ENCODE measurements around the gene ARFGEF2. TPM values are rescaled to one million over a fixed set of nuclear protein-coding genes. Genes with fewer than 3 reads are reported as not detected.

The ARFGEF2 gene
- total and polyA plus RNA-seq, 2 of the 4 experiments (the other 2 are of a cell fraction): 10.3 to 39.1 TPM

- peak within 1 kb of the TSS; percentile 70 for H3K27ac ChIP-seq (ENCODE audit: insufficient read depth, low read length)
- peak within 1 kb of the TSS; percentile 69 for H3K4me3 ChIP-seq (ENCODE audit: insufficient read depth, low read depth, low read length)
- BruUV-seq (replicated peaks): no TSS peak
- H2BK120ac ChIP-seq (ENCODE audit: low read depth, low read length): peak within 1 kb of the TSS; percentile 33
- ATAC-seq (ENCODE audit: low read depth) (peak; percentile 93), DNase-seq (peak; percentile 94)
- peak within 1 kb of the TSS; percentile 78 for H2BK5ac ChIP-seq (ENCODE audit: low read depth, low read length, poor library complexity, severe bottlenecking)
- peak within 1 kb of the TSS; percentile 61 for H4K91ac ChIP-seq (ENCODE audit: insufficient read depth, low read depth, low read length)
- peak within 1 kb of the TSS; percentile 97 for H2AK9ac ChIP-seq (replicated peaks; ENCODE audit: low read depth, low read length, poor library complexity)
- CTCF ChIA-PET: no interaction called here
- peaks cover 15% of the 10 kb centered on the region for H4K20me1 ChIP-seq (ENCODE audit: insufficient read depth, low read length)
- H3K27me3 ChIP-seq (ENCODE audit: control insufficient read depth, insufficient read depth, low read length): no peaks in the 10 kb centered on the region
- POLR2A ChIA-PET (ENCODE audit: unreplicated experiment): no interaction called here
- peaks cover 4% of the 10 kb centered on the region; the same call in 1 of the 2 replicates for H3K4me1 ChIP-seq (ENCODE audit: control insufficient read depth, insufficient read depth, low read length)
- dilution Hi-C loops (cut with HindIII; ENCODE audit: low sequenced_read_pairs, unreplicated experiment): no loop called here
- peak within 1 kb of the TSS; percentile 89 for H2AFZ ChIP-seq (replicated peaks; ENCODE audit: low read length, poor library complexity)
- intact Hi-C loops (cut with micrococcal nuclease): no loop called here
- in situ Hi-C loops (cut with MboI; ENCODE audit: low sequenced_read_pairs): no loop called here
- peaks cover 3% of the 10 kb centered on the region; the same call in 1 of the 2 replicates for H3K9me1 ChIP-seq (ENCODE audit: insufficient read depth, low read length)
- no peaks in the 10 kb centered on the region; the same call in 1 of the 2 replicates for H3K36me3 ChIP-seq (ENCODE audit: control insufficient read depth, insufficient read depth, low read length)
- peak within 1 kb of the TSS; percentile 46 to 95 for H4K8ac ChIP-seq (ENCODE audit: low read depth in 2 of 2, low read length in 2 of 2)
- H2BK20ac ChIP-seq (ENCODE audit: low read depth, low read length): no peak within 1 kb of the TSS; the same call in 1 of the 2 replicates
- peak within 1 kb of the TSS; percentile 96 for H3K14ac ChIP-seq (replicated peaks; ENCODE audit: low read depth, low read length)
- 0% methylated on average over 50 of the region's 80 CpGs; no CpG with 5 or more reads in 1 of the 2 experiments for WGBS, 2 experiments (ENCODE audit: extremely low coverage in 2 of 2, insufficient read length in 1 of 2)
- H3K4ac ChIP-seq (ENCODE audit: low read depth, low read length): peak within 1 kb of the TSS; percentile 92
- H2AK5ac ChIP-seq (ENCODE audit: low read depth, low read length): peak within 1 kb of the TSS; percentile 86
- H3K23ac ChIP-seq (ENCODE audit: low read depth, low read length): peak within 1 kb of the TSS; percentile 97
- peak within 1 kb of the TSS; percentile 12; the same call in 1 of the 3 replicates for H2BK15ac ChIP-seq (ENCODE audit: low read depth, low read length)
- H3K18ac ChIP-seq (ENCODE audit: low read depth, low read length): peak within 1 kb of the TSS; percentile 35; the same call in 1 of the 2 replicates
- H3K9me3 ChIP-seq (ENCODE audit: control insufficient read depth, insufficient read depth, low read length): no peaks in the 10 kb centered on the region
- peak within 1 kb of the TSS; percentile 88 for H3K56ac ChIP-seq (ENCODE audit: extremely low read depth, insufficient read depth, low read length)
- H3K9ac ChIP-seq (ENCODE audit: low read depth, low read length): peak within 1 kb of the TSS; percentile 92
- H3K4me2 ChIP-seq (ENCODE audit: low read depth, low read length): peak within 1 kb of the TSS; percentile 96
- peak within 1 kb of the TSS; percentile 83 for H4K5ac ChIP-seq (ENCODE audit: low read depth, low read length)
- H3K79me1 ChIP-seq (ENCODE audit: low read depth in 1 of 2, low read length in 2 of 2): peaks cover 0 to 39% of the 10 kb centered on the region in 2 experiments; a peak in 2 of 4 replicates
- TF ChIP-seq CEBPB (IDR thresholded peaks at IDR 0.05; ENCODE audit: low read depth, low read length) (no peak), RFX5 (IDR thresholded peaks at IDR 0.05; ENCODE audit: low read depth, low read length) (no peak), BHLHE40 (IDR thresholded peaks at IDR 0.05; ENCODE audit: low read depth, low read length) (no peak; the same call in 1 of the 2 replicates), NFE2L2 (IDR thresholded peaks at IDR 0.05; ENCODE audit: low read depth, low read length) (no peak), ELK1 (IDR thresholded peaks at IDR 0.05; ENCODE audit: borderline replicate concordance, low read depth, low read length) (no peak), FOS (IDR thresholded peaks at IDR 0.05; ENCODE audit: low read depth, low read length) (0 out of 2 replicates have a peak, but pooled peaks have one; percentile 21), RAD21 (IDR thresholded peaks at IDR 0.05; ENCODE audit: low read length) (no peak), MXI1 (IDR thresholded peaks at IDR 0.05; ENCODE audit: borderline replicate concordance, low read depth, low read length) (peak; percentile 95), USF2 (IDR thresholded peaks at IDR 0.05; ENCODE audit: low read depth, low read length) (peak; percentile 9; the same call in 1 of the 2 replicates), RCOR1 (IDR thresholded peaks at IDR 0.05; ENCODE audit: insufficient replicate concordance, low read length) (no peak), MAZ (IDR thresholded peaks at IDR 0.05; ENCODE audit: borderline replicate concordance, low read depth, low read length) (peak; percentile 57; the same call in 1 of the 2 replicates), SMC3 (IDR thresholded peaks at IDR 0.05; ENCODE audit: low read depth, low read length) (no peak), CHD1 (IDR thresholded peaks at IDR 0.05; ENCODE audit: low read depth, low read length) (no peak), MAFK (IDR thresholded peaks at IDR 0.05; ENCODE audit: low read depth, low read length) (no peak)
Observed at GRCh38 chr20:49046087-49046900, 124.8 kb downstream of the ARFGEF2 start, which contains the start of gene CSE1L. TSS of gene CSE1L (plus strand) at chr20:49046312. CDS start at chr20:49058464, 12,152 bp downstream.

Data from IMR-90 (cell line).